Camera-type eye (tissue), 1 donor: ENCODE measurements around the gene BEX3. TPM values are rescaled to one million over a fixed set of nuclear protein-coding genes. Genes with fewer than 3 reads are reported as not detected.

Source experiments
- total RNA-seq: library from RNA; depleted of rRNA; stranded (reverse); fragments of >200 nt; gene quantifications from one replicate; pipeline ENCODE4 v1.2.3, GENCODE V29; 2014

Gene BEX3
- total RNA-seq, result 190 TPM

GRCh38 chrX:103376118-103376978 is at the start of gene BEX3:
Gene BEX3, plus strand, starts transcription at chrX:103376538. Its CDS starts 984 bp downstream, at chrX:103377522.

GRCh38 chrX:103329991-103330390 is 46.3 kb upstream of the BEX3 start, which contains the start of gene TCEAL7:
Gene TCEAL7, plus strand, starts transcription at chrX:103330239. Its CDS starts 1,165 bp downstream, at chrX:103331404.

GRCh38 chrX:103356130-103356798 is 20.1 kb upstream of the BEX3 start, which contains the start of gene TCEAL9:
Gene TCEAL9, plus strand, starts transcription at chrX:103356506. Its CDS starts 1,179 bp downstream, at chrX:103357685.

Other genes with a start within 250 kb of the BEX3 start
- 67.1 TPM for gene BEX4, start 161.4 kb upstream of the BEX3 start, total RNA-seq
- gene TCEAL8, start 121.4 kb upstream of the BEX3 start, total RNA-seq, result 98.9 TPM
- 8.1 TPM for gene TCEAL5, start 99.8 kb upstream of the BEX3 start, total RNA-seq
- gene BEX2, start 65.5 kb upstream of the BEX3 start, total RNA-seq, result 48.4 TPM
- gene TCEAL7, start 46.3 kb upstream of the BEX3 start, total RNA-seq, result 71.6 TPM
- 84.4 TPM for gene TCEAL9, start 20.0 kb upstream of the BEX3 start, total RNA-seq
- 0.77 TPM for gene RAB40A, start 143.0 kb downstream of the BEX3 start, total RNA-seq
- gene TCEAL4, start 209.0 kb downstream of the BEX3 start, total RNA-seq, result 68.3 TPM
- gene TCEAL3, start 231.4 kb downstream of the BEX3 start, total RNA-seq, result 18.3 TPM